HG03103 (cell line): ENCODE results near the gene PGAP6.
"Not testable (repeated sequence)": the region's sequence is repeated elsewhere in the genome, so short reads cannot be mapped to it uniquely, and the experiment has no call there.

Experiments used
- ATAC-seq: cut with Tn5 transposase; IDR thresholded peaks from one replicate; pipeline ENCODE4 v1.9.1; 2021; ENCODE audit warnings: low read depth; ENCODE audit not compliant: unreplicated experiment

PGAP6 gene

DNA sequence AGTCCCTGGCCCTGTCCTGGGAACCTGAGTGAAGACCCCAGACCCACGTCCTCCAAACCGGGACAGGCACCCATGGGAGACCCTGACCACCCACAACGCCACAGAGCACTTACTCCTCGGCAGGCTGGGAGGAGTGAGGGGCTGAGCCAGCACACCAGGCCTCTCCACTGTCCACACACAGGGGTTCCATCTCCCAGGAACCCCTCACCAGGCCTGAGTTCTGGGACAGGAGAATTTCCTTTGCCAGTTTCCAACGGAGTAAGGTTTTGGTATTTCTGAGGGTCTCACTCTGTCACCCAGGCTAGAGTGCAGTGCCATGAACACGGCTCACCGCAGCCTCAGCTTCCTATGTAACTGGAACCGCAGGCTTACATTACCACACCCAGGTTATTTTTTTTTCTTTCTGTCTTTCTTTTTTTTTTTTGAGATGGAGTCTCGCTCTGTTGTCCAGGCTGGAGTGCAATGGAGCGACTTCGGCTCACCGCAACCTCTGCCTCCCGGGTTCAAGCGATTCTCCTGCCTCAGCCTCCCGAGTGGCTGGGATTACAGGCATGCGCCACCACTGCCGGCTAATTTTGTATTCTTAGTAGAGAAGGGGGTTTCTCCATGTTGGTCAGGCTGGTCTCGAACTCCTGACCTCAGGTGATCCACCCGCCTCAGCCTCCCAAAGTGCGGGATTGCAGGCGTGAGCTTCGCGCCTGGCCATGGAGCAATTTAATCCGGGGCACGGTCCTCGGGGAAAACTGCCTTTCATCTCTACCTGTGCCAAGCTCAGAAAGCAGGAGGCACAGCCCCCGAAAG is 1.6 kb downstream of the PGAP6 start:
- no peak for ATAC-seq

DNA sequence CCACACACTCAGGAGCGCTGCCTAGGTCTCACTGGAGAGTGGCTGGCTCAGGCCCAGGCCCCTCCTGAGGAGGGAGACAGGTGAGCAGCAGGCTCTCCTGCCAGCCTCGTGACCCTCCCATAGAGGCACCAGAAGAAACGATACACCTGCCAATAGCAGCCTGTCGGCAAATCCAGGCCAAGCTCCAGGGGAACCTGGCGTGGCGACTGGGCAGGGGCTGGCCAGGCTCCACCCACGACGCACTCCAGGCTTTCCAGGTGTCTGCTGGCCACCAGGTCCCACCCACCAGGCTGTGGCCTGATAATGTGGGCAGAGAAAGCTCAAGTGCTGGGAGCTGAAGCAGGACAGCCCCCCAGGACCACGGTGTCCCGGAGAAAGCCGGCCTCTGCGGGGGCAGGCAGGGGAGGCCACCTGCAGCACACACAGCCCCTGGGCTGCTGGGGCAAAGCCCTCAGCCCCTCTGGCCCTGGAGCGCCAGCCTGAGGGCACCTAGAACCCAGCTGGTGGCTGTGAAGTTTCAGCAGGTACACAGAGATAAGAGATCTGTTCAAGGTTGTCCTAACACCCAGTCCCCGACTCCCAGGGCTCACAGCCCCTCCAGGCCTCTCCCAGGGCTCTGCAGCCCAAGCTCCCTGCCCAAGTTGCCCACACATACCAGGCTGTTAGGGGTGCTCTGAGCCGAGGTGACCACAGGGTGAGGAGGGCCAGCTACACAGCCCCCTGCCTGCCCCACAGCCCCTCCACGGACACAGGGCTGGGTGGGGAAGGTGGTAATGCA is 2.4 kb downstream of the PGAP6 start:
- ATAC-seq, result no peak

DNA sequence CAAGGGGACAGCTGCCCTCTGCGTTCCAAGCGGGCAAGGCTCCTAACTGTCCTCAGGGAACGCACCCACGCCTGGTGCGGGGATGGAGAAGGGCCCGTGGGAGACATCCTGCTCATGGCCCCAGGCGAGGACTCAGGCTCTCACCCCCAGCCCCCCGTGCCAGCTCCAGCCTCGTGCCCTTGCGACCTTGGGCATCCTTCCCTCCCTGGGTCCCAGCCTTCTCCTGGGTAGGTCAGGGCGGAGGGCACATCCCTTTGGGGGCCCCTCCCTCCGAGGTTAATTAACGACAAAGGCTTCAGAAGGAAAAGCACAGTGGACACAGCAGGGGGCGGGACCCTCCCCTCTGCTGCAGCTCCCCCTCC is 3.0 kb downstream of the PGAP6 start:
- ATAC-seq, result no peak

DNA sequence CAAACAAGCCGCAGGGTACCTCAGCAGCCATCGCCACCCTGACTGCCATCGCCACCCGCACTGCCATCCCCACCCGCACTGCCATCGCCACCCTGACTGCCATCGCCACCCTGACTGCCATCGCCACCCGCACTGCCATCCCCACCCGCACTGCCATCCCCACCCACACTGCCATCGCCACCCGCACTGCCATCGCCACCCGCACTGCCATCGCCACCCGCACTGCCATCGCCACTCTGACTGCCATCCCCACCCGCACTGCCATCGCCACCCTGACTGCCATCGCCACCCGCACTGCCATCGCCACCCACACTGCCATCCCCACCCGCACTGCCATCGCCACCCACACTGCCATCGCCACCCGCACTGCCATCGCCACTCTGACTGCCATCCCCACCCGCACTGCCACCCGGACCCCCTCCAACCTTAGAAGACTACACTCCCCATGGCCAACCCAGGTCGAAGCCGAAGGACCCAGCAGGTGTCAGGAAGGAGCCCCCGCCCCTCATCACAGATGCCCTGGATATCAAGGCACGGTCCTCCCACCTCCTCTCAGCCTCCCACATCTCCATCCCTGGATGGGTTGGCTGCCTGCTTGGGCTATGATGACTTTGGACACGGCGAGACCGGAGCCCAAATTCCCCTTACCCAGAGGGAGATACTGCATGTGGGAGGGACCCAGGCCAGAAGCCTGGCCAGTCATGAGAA is 3.5 kb downstream of the PGAP6 start:
- ATAC-seq, result not testable (repeated sequence)

DNA sequence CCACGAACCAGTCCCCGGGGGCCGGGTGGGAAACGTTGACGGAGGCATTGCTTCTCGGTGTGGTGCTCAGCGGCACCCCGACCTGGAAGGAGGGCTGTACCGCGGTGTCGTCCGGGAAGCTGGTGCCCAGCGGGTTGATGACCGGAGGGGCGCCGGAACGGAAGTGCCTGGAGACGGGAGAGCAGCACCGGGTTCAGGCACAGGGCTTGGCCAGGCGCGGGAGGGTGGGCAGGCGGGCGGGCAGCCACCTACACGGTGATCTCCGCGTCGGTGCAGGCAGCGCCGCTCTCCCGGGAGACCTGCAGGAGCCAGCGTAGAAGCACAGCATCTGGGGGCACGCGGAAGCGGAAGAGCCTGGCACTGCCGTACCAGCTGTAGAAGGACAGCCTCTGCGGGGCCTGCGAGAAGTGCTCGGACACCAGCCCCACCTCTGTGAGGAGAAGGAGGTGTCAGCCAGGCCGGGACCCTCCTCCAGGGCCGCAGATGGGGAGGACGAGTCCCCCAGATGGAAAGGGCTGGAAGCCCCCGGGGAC is 4.3 kb downstream of the PGAP6 start:
- no peak for ATAC-seq

DNA sequence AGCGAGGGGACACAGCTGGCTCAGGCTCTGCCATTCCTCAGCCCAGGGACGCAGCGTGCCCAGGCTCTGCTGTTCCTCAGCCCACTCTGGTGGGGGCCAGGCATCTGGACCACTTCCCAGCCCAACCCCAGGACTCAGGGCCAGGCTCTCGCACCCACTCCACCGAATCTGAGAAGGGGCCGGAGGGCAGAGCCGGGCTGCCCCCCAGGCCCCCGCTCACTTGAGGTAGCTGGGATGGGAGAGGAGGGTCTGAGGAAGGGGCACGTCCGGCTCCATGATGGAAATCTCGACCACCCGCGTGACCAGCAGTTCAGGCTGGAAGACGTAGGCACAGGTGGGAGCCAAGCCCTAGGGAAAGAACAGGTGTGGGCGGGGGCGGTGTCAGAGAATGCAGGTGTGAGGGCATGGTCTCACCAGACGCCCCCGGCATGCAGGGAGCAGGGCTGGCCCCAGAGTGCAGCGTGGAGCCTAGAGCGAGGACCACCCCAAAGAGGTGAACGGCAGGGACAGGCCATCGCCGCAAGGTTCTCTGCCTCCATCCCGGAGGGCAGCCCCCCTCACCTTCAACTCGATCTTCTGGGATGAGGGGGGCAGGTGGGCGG is 4.9 kb downstream of the PGAP6 start:
- no peak for ATAC-seq

DNA sequence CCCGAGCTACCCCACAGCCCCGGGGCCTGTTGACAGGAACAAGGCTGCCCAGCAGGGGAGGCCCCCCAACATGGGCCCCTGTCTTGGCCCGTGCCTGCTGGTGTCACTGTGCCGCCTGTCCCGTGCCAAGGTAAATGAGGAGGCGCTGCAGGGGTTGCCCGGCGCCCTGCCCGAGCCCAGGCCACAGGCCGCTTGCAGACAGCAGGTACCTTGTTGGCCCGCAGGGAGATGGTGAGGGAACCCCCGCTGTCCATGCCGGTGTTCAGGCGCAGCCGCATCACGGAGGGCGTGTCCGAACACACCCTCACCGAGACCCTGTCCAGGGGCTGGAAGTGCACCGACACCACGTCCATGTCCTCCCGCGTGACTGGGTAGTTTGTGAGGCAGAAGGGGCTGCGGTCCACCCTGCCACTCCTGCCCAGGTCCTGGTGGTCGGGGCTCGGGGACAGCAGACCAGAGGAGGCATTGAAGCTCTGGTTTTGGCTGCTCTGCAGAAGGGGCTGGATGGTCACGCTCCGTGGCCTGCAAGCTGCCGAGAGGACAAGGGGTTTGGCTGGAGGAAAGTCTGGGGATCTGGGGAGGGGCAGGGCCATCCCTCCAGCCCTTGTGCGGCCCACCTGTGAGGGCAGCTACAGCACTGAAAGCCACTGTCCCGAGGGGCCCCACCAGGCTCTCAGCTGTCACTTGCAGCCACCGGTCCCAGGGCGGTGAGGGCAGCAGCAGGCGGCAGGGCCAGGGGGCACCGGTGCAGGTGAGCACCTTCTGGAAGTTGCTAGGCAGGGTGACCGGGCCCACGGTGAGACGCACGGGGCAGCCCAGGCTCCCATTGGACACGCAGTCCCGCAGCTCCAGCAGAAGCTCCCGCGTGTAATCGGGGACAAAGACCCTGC is 5.6 kb downstream of the PGAP6 start:
- ATAC-seq, result no peak

DNA sequence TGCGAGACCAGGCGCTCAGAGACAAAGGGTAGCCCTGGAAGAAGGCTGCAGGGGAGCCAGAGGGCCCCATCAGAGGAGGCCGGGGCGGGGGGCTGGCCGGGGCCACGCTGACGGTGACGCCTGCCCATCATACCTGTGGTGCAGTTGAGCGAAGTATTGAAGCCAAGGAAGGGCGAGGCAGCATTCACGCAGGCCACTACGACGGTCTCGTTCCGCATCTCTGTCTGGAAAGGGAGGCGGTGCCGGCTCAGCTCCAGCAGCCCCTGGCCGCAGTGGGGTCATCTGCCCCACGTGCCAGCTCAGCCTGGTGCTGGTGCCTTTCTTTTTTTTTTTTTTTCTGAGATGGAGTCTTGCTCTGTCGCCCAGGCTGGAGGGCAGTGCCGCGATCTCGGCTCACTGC is 6.6 kb downstream of the PGAP6 start:
- no peak for ATAC-seq

DNA sequence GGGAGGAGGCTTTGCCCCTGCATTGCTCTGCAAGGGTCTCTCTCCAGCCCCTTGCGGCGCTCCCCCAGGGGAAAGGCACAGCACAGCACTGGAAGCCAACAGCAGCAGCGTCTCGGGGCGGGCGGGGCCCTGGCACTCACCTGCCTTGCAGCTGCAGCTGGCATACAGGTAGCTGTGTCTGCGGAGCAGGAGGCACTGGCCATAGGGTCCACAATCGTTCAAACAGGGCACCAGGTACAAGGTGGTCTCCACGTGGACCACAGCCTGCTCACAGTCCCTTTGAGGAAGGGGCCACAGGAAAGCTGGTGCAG is 7.2 kb downstream of the PGAP6 start:
- ATAC-seq, result no peak

DNA sequence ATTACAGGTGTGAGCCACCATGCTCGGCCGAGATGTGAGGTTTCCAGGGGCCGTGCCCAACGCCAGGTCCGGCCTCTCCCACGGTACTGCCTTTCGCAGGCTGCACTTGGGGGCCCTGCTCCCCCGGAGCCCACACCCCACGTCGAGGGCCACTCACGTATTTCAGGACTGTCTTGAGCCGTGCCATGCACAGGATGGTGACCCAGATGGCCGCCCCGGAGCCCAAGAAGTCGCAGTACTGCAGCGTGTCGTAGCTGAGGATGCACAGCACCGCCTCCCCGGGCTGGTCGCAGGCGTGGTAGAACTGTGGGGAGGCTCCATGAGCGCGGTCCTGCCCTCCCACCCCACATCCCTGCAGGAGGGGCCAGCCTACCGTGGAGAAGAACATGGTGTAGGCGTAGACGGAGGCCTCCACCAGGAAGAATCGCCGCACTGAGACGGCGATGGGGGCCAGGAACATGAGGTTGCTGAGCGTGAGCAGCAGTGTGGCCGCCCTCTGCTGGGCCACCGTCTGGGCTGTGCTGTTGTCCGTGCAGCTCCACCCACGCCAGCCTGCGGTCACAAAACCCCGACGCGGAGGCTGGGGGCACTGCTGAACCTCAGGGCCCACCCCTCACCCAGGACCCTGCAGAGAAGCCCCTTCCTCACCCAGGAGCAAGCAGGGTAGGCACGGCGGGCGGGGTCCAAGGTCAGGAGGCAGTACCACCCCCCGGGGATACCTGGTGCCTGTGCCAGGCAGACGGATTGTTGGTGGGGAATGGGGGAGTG is 7.7 kb downstream of the PGAP6 start:
- no peak for ATAC-seq

DNA sequence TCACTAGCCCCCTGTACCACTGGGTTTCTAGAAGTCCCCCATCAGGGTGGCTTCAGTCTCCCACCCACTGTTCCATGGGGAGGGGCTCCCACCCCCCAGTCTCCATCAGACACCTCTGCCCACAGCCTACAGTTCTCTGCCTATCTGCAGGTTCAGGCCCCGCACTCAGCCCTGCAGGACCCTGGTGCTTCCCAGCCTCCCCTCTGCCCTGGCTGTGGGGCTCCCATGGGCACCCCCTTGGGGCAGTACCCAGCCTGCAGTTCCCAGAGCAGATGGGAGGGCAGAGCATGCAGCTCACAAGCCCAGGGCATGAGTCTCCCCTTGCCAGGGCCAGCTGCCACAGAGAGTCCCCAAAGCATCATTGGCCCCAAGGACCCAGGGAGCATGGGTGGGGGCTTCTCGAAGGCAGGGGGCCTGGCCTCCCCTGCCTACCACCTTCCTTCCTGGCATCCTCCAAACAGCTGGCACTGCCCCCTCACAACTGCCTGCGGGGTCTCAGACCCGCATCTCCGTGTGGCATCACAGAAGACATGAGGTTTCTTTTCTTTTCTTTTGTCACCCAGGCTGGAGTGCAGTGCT is 8.7 kb downstream of the PGAP6 start:
- no peak for ATAC-seq

DNA sequence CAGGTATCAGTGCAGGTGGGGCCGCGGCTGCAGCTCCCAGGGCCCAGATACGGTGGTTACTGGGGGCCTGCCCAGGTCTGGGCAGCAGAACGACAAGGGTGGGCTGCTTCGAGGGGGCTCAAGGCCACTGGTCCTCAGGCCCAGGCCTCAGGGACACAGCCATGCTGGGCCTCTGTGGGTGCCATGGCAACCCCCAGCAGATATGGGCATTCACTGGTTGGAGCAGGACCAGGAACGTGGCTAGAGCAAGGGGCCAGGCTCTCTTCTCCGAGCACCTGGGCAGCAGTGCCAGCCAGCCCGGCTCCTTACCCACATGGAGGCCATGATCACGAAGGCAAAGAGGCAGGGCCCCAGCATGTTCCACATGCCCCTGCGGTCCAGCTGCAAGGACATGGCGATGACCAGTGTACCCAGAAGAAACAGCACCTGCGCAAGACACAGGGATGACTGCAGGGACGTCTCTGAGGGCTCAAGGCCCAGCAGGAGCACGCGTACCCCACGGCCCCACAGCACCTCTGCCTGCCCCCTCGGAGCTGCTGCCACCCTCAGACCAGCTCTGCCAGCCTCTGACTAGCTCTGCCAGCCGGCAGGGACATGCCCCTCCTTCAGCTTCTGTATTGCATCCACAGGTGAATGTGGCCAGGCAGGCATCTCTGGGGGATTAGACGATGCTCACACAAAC is 9.3 kb downstream of the PGAP6 start:
- ATAC-seq, result no peak

DNA sequence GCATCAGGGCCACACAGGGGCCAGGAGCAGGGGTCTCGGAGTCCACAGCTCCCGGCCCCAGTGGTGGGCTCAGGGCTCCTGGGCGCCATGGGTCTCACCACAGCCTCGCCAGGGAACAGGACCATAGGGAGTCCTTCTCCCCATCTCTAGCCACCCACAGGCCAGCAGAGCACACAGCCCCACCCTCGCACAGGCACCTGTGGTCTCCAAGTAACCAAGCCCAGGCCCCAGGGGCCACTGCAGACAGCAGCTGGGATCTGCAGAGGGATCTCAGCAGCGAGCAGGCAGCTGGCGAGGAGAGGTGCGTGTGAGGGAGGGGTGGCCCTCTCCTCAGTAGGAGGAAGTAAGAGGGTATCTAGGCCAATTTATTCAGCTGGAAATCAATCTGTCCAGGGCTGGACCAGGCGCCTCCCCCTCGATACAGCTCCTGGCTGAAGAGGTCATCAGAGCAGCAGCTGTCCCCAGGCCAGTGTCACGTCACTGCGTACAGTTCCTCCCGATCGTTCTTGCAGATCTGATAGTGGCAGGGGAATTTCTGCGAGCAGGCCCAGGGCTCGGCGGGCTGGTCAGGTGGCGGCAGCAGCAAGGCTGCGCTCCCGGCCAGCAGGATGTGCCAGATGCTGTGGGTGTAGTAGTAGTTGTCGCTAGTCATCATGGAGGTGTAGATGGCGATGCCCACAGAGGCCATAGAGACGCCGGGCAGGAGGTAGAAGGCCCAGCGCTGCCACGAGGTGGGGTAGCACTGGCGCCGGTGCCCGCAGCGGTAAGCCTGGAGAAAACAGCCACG is 10.1 kb downstream of the PGAP6 start:
- ATAC-seq, result no peak

DNA sequence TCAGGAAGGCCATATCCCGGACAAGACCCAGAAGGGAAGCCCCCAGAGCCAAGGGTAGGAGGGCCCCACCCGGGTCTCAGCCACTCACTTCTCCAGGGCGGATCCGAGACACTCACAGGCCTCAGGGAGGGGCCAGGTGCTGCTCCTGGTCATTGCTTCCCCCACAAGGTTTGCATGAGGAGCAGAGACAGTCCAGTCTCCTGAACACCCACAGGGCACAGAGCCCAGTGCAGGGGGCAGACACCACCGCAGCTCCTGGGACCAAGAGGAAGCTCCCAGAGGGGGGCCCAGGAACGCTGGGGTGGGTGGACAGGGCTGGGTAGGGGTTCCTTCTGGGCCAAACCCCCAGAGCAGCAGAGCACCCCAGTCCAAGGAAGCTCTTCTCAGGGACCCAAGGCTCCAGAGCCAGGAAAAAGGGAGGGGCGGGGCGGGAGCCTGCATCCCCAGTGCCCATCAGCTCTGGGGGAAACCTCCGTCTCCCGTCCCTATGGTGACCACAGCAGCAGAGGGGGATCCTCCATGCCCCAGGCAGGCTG is 10.7 kb downstream of the PGAP6 start:
- ATAC-seq, result no peak

DNA sequence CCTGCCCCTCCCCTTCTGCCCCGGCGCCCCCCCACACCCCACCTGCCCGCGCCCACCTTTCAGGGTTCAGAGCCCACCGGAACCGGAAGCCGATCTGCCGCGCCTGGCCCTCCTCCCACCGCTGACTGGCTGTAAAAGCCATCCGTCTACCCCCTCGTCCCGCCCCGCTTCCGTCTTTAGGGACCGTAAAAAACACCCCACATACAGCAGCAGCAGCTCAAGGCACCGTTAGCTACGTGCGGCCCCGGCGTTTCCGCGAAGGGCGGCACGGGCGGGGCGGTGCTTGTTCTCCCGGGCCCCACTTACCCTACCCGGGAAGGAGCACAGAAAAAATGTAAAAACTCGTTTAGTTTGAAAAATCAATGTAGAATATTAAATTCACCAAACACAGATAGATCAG is 11.3 kb downstream of the PGAP6 start, which contains the start of gene MRPL28:
Gene MRPL28 (minus strand): TSS at position 96 of the 400 bp plus-strand sequence. CDS start 320 bp downstream, outside the sequence.
- ATAC-seq, result peak; percentile 75

DNA sequence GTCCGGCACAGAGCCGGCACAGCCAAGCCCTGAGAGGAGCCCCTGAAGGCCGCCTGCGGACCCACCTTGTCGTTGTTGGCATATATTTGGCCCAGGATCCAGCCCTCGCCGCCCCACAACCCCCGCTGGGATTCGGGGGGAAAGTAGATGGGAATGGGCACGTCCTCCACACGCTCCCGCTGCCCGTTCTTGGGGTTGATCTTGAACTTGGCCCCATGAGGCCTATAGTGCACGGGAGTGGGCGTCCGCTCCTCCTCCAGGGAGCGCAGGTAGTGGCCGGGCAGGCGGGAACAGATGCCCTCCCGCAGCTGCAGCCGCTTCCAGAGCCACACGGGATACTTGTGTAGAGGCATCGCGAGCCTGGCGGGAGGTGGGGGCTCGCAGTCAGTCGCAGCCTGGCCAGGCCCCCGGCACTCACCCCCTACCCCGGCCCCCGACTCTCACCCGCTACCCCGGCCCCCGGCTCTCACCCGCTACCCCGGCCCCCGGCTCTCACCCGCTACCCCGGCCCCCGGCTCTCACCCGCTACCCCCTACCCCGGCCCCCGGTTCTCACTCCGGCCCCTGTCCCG is 11.8 kb downstream of the PGAP6 start:
- no peak for ATAC-seq
